ENCODE data around the gene LRRC4.

The LRRC4 gene

DNA sequence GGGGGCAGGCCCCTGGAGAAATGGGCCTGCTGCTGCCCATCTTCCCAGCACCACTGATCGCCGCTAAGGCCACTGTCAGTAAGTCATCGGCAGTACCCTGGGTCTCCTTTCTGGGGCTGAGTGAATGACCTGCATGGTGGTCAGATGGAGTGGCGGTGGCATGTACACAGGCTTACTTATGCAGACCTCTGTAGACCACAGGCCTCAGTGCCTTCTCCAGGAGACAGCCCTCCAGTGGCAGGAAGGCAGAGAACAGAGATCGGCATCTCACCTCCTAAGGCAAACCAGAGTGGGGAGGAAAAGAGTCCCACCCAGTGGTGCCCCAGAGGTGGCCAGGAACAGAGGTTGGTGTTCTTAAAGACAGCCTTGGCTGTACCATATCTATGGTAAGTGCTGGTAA, 22.8 kb upstream of the LRRC4 start:
- TF ChIP-seq CTCF (IDR thresholded peaks at IDR 0.05; ENCODE audit: low read depth, low read length, missing control alignments), result no peak
- no peak overlapping the region for H3K4me3 ChIP-seq (replicated peaks; ENCODE audit: low read depth, low read length)
- DNase-seq (ENCODE audit: extremely low read depth, low read depth), result no peak

- no peak for TF ChIP-seq CTCF (IDR thresholded peaks at IDR 0.05; ENCODE audit: low read depth, low read length, missing control alignments)
- H3K4me3 ChIP-seq (replicated peaks; ENCODE audit: low read depth, low read length), result no peak overlapping the region
- no peak for DNase-seq (ENCODE audit: extremely low read depth, low read depth)
These were observed 21.8 kb upstream of the LRRC4 start for GRCh38 chr7:128053023-128053422.

GRCh38 chr7:128052404-128052803, 21.2 kb upstream of the LRRC4 start:
- H3K4me3 ChIP-seq (replicated peaks; ENCODE audit: low read depth, low read length), result no peak overlapping the region
- no peak for TF ChIP-seq CTCF (IDR thresholded peaks at IDR 0.05; ENCODE audit: low read depth, low read length, missing control alignments)
- DNase-seq (ENCODE audit: extremely low read depth, low read depth), result no peak

GRCh38 chr7:128045766-128046165, 14.5 kb upstream of the LRRC4 start:
- H3K4me3 ChIP-seq (replicated peaks; ENCODE audit: low read depth, low read length), result no peak overlapping the region
- no peak for TF ChIP-seq CTCF (IDR thresholded peaks at IDR 0.05; ENCODE audit: low read depth, low read length, missing control alignments)
- DNase-seq (ENCODE audit: extremely low read depth, low read depth), result no peak

GRCh38 chr7:128045158-128045557, 13.9 kb upstream of the LRRC4 start:
- TF ChIP-seq CTCF (IDR thresholded peaks at IDR 0.05; ENCODE audit: low read depth, low read length, missing control alignments), result no peak
- DNase-seq (ENCODE audit: extremely low read depth, low read depth), result no peak
- H3K4me3 ChIP-seq (replicated peaks; ENCODE audit: low read depth, low read length), result no peak overlapping the region

DNA sequence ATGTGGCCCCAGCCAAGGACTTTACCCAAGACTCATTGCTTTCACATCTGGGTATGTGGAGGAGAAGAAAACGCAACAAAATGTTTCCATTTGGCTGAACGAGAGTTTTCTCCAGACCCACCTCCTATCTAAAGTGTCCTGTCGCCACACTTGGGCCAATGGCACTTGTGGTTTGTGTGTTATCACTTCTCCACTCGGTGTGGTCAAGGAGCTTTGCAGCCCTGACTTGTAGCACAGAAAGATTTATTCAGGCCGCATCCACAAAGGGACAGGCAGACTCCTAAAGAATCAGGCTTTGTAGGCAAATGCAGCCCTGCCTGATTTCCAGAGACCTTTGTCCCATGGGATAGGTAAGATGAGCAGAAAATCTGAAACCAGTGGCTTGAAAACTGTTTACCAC, 12.8 kb upstream of the LRRC4 start:
- no peak for TF ChIP-seq CTCF (IDR thresholded peaks at IDR 0.05; ENCODE audit: low read depth, low read length, missing control alignments)
- DNase-seq (ENCODE audit: extremely low read depth, low read depth), result no peak
- H3K4me3 ChIP-seq (replicated peaks; ENCODE audit: low read depth, low read length), result no peak overlapping the region

GRCh38 chr7:128042012-128042411, 10.8 kb upstream of the LRRC4 start:
- TF ChIP-seq CTCF (IDR thresholded peaks at IDR 0.05; ENCODE audit: low read depth, low read length, missing control alignments), result no peak
- no peak for DNase-seq (ENCODE audit: extremely low read depth, low read depth)
- H3K4me3 ChIP-seq (replicated peaks; ENCODE audit: low read depth, low read length), result no peak overlapping the region
